NCI-H1105 treated with DMSO at 0.1 percent for 48 hours (cell line): ENCODE data around the gene NFATC2.

ENCODE experiments used
- DNase-seq: peaks from one replicate; lab custom pipeline; 2025; lab: John Stamatoyannopoulos, UW

Gene NFATC2

GRCh38 chr20:51514249-51514648, 28.3 kb downstream of the NFATC2 start:
- no peak for DNase-seq

DNA sequence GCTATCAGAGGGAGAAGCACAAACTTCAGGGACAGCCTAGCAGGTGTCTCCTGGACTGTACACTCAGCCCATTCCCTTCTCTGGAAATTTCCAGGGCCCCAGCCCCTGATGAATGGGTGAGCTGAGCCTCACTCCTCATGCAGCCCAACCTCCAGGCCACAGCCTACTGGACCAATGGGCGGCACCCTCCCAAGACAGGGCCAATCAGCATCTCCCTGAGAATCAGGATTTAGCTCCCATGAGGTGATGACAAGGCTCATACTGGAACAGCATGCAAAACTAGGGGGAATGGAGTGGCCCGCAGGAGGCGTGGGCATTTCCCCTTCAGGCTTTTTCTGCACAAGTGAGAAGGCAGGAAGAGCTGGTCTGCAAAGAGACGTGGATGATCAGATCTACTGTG, 29.0 kb downstream of the NFATC2 start:
- DNase-seq: no peak

- DNase-seq: no peak
Observed at GRCh38 chr20:51512645-51513044, 29.9 kb downstream of the NFATC2 start.

DNA sequence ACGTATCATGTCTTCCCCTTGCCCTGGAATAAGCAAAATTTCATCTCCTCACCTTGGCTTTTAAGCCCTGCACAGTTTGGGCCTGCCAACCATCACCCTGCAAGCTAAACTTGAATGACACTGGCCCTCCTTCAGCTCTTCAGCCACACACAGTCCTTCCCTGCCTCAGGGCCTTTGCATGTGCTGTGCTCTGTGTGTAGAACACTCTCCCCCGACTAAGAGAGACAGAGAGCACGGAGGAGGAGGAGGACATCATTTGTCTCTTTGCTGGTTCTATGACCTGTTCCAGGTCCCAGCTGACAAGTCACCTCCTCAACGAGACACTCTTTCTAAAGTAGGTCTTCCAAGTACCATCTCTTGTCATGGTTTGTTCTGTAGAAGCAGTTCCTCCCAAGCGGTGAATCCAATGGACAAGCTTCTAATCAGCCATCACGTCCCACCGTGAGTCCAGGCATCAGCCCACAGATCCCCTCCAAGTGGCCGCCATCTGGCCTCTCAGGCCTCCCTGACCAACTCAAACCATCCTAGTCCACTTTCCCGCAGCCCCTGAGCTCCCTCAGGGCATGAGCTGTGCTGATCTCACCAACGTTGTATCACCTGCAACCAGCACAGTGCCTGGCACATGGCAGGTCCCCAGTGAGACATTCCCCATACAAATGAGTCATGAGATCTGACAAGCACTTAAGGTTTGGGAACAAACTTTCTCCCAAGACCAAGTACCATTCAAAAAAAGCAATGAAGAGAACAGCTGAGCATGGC, 30.5 kb downstream of the NFATC2 start:
- no peak for DNase-seq

GRCh38 chr20:51510936-51511605, 31.4 kb downstream of the NFATC2 start:
- DNase-seq: no peak

- no peak for DNase-seq
Observed at GRCh38 chr20:51510169-51510568, 32.4 kb downstream of the NFATC2 start.

GRCh38 chr20:51509208-51509607, 33.3 kb downstream of the NFATC2 start:
- no peak for DNase-seq

DNA sequence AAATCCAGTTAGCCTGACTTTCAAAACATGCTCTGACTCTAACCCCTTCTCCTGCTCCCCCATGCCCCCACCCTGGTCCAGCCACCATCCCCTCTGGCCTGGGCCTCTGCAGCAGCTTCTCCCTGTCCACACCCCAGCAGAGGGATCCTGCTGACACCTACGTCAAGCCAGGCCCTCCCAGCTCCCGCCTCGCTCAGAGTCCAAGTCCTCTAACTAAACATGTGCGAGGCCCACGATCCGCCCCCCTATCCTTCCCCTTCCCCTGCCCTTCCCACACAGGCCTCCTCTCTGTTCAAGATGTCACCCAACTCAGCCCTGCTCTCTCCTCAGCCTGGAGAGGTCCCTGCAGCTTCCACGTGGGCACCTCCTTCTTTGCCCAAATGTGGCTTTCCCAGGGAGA, 33.7 kb downstream of the NFATC2 start:
- DNase-seq: no peak

- no peak for DNase-seq
Observed at GRCh38 chr20:51508158-51508557, 34.4 kb downstream of the NFATC2 start.

DNA sequence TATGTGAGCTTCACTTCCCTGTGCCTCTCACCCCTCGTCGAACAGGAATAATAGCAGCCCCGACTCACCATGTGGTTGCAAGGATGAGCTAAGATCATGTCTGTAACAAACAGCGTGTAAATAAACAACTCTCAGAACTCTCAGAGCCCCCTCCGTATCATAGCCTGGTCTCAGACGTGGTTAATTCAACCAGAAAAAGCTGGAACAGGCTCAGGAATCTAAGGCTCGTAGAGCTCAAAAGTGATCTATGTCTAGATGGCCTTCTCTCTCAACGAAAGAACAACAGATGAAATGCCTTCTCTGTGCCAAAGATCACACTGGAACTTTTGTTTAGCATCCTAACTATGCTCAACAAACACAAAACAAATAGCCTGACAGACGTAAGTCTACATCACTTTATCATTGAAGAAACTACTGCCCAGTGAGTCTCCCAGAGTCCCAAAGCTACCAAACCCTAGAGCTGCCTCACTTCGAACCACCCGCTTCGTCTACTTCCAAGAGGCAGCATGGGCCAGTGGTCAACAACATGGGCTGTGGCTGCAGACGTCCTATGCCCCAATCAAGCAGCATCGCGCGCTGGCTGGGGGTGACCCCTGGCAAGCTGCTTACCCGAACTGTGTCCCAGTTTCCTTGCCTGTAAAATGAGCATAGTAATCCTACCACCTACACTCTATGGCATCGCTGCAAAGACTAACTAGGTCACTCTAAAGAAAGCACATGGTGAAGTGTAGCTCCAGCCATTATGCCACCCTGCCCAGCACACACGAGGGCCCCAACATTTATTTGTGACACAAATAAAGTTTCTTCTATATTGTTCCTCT, 35.1 kb downstream of the NFATC2 start:
- DNase-seq: no peak

DNA sequence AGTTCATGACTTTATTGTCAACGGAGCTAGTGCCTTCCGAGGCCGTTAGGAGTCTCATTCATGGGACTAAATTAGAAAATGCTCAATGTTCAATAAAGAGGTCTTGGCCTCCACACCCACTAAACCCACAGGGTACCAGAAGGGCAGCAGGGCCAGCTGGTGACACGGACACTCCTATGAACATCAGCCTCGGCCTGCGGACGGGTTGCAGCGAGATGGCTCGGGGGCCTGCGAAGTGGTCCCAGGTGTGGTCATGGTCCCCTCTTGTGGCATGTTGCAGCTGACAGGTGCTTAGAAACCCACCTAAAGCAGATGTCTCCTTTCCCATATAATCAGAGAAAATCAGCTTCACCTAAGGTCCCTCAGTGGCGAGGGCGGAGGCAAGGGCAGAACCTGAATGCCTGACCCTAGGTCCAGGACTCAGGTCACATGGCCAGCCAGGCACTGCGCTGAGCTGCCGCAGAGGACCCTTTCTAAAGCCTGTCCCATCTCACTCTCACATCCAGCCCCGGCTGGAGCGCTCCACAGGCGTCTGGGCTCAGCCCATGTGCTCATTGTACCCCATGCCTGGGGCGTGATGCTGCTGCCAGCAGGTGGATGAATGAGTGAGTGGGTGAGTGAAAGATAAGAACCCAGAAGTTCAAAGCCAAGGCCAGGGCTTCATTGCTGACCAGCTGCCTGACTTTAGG, 35.8 kb downstream of the NFATC2 start:
- DNase-seq: no peak

DNA sequence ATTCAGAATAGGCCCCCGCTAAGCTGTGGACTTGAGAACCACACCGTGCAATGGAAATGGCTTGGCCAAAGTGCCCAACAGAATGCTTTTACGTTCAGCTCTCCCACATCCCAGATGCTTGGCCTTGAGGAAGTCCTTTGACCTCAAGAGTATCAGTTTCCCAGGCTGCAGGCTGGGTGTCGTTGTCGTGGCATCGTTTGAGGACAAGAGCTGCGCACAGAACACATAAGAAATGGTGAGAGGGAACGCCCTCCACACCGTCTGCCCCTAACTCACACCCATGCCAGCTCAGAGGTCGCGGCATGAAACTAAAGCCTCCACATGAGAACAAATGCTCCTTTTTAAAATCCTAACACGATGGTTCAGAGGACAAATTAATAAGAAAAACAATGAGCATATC, 37.0 kb downstream of the NFATC2 start:
- DNase-seq: no peak

DNA sequence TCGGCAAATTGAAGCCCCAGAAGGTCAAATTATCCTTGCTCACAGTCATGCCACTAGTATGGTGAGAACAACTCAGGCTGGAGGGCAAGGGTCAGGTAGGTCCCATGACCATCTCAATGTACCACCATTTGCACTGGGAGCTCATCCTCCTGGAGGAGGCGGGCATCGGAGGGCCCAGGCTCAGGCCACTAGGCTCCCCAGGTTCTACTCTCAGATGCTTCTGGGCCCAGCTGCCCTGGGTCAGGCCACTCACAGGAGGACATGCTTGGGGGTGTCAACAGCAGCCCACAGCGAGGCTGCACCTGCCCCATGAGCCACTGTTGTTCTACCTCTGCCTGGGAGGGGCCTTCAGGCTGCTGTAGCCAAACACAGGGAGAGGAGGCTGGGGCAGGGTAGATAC, 39.1 kb downstream of the NFATC2 start:
- DNase-seq: no peak

DNA sequence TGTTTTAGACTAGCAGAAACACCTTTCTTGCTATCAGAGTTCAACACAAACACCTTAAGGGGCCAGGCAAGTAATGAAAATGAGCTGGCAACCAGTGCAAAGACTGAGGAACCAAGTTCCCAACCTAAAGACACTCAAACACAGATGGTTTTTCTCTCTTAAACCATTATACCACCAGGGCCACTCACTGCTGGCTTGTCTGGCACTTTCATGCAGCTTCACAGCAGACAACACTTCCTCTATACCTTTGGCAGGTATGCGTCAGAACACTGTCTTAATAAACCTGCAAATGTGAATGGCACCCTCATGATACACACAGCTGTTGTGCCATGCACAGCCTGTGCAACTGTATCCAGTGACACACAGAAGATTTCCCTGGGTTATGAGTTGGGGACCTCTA, 41.6 kb downstream of the NFATC2 start:
- no peak for DNase-seq

DNA sequence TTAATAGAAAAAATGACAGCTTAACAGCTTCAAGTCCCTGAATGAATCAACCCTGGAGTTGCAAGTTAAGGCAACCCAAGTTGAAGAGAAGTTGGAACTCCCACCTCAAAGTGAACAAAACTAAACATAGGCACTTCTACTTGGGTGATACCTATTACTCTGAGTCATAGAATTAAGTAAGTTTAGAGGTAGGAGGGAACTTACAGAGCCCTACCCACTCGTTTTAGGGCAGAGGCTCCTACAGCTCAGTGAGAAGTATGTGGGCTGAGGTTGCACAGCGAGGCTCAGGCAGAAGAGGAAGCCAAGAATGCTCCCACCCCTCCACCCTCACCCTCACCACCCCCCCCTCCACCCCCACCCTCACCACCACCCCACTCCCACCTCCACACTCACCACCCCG, 42.2 kb downstream of the NFATC2 start:
- no peak for DNase-seq

DNA sequence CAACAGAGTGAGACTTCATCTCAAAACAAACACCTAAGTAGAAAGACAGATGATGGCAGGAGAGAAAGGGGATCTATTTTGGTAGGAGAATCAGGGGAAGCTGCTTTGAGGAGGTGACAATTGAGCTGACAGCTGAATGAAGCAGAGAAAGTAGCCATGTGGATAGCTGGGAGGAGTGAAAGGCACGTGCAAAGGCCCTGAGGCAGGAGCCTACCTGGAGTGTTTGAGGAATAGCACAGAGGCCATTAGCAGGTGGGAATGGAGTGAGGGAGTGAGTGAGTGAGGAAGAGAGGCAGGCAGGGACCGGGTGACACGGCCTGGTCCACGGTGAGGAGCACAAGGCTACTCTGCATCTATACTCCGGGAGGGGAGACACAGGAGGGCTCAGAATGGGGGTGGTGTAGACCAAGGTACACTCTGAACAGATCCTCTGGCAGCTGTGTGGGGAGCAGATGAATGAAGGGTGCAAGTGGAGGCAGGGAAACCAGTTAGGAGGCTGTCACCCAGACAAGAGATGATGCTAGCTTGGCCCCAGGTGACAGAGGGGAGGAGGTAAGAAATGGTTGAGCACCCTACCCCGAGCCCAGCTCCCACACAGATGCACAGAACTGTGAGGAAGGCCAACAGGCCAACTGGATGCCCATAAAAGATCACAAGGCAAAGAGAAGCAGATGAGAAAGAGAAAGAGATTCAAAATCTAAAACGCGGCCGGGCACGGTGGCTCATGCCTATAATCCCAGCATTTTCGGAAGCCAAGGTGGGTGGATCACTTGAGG, 43.6 kb downstream of the NFATC2 start:
- DNase-seq: no peak

DNA sequence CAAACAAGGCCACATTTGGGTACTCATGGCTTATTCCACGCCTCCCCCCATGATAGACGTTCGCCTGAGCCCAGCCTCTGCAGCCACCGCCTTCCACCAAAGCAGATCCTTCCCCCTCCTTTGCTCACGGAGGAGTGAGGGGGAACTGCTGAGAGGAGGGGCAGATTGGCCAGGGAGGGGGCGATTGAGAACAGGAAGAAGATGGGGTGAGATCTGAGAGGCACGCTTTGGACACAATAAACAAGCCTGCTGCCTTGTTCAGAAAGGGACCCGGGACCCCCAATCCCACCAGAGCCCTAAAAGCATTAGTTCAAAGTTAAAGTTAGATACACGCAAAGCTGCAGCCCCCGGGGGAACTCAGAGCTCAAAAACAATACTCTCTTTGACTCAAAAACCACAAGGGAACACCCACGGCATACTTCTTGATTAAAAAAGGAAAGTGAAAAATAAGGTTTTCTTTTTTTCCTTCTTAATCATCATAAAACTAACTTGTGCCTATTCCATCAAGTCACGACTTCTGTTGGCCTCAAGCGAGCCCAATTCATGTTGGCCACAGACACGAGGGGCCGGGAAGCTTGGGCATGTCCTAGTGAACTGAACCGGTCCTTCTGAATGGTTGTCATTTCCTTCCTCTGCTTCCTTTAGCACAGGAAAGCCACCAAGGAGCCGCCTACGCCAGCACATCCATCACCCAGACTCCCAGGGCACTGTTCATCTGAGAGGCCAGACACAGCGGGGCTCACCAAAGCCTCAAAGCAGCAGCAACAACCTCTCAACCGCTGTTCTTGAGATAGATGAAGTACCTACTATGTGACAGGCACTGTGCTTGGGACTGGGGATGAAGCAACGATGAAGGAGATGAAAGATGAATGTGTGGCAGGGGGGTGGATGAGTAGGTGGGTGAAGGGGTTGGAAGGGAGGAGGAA, 44.7 kb downstream of the NFATC2 start:
- DNase-seq: no peak

- DNase-seq: no peak
Observed at GRCh38 chr20:51496964-51497363, 45.6 kb downstream of the NFATC2 start.

- DNase-seq: no peak
Observed at GRCh38 chr20:51495921-51496545, 46.5 kb downstream of the NFATC2 start.

- no peak for DNase-seq
Observed at GRCh38 chr20:51495291-51495690, 47.2 kb downstream of the NFATC2 start.
